Osteoblast (primary cell): ENCODE data around the gene HES4. TPM values are rescaled to one million over a fixed set of nuclear protein-coding genes. Genes with fewer than 3 reads are reported as not detected.

Experiments used
- DNase-seq: peaks from one replicate; pipeline ENCODE4 v3.0.0; 2011; ENCODE audit warnings: low spot score, mixed read lengths; ENCODE audit not compliant: insufficient read length; ENCODE audit errors: missing footprints
- H2AFZ ChIP-seq: 2 replicates; pipeline ENCODE4 v1.6.0; 2011; ENCODE audit warnings: mild to moderate bottlenecking, low read length
- H3K27ac ChIP-seq: 2 replicates; pipeline ENCODE4 v1.5.1; 2011; ENCODE audit warnings: mild to moderate bottlenecking, low read depth, low read length, moderate library complexity
- H3K27me3 ChIP-seq: 2 replicates; pipeline ENCODE4 v1.6.0; 2012; ENCODE audit warnings: mild to moderate bottlenecking, control low read depth, inconsistent platforms, low read length, moderate library complexity; ENCODE audit not compliant: insufficient read depth
- H3K36me3 ChIP-seq: 2 replicates; pipeline ENCODE4 v1.5.1; 2011; ENCODE audit warnings: mild to moderate bottlenecking, low read length, control low read depth, moderate library complexity; ENCODE audit not compliant: insufficient read depth
- H3K4me1 ChIP-seq: 2 replicates; pipeline ENCODE4 v1.5.1; 2011; ENCODE audit warnings: mild to moderate bottlenecking, low read length, control low read depth, moderate library complexity; ENCODE audit not compliant: insufficient read depth
- H3K4me2 ChIP-seq: 2 replicates; pipeline ENCODE4 v1.6.0; 2011; ENCODE audit warnings: mild to moderate bottlenecking, low read length; ENCODE audit not compliant: insufficient read depth
- H3K4me3 ChIP-seq: fragments of 200-600 bp; sonication (generic); 3 replicates; pipeline ENCODE4 v1.5.1; 2012; ENCODE audit warnings: mild to moderate bottlenecking, low read length, inconsistent platforms; ENCODE audit not compliant: insufficient read depth
- H3K79me2 ChIP-seq: 2 replicates; pipeline ENCODE4 v1.6.0; 2012; ENCODE audit warnings: mild to moderate bottlenecking, low read length, control low read depth, inconsistent platforms; ENCODE audit not compliant: insufficient read depth
- H3K9me3 ChIP-seq: 2 replicates; pipeline ENCODE4 v1.5.1; 2011; ENCODE audit warnings: low read depth, low read length, control low read depth
- H4K20me1 ChIP-seq: 2 replicates; pipeline ENCODE4 v1.6.0; 2012; ENCODE audit warnings: mild to moderate bottlenecking, low read length, control low read depth; ENCODE audit not compliant: insufficient read depth
- CTCF ChIP-seq: IDR thresholded peaks from 2 replicates; pipeline ENCODE4 v1.5.1; 2011; ENCODE audit warnings: mild to moderate bottlenecking, low read depth, low read length, moderate library complexity; ENCODE audit errors: extremely low read depth
- total RNA-seq: library from RNA; depleted of rRNA; stranded (reverse); fragments of >200 nt; gene quantifications from 2 replicates; pipeline ENCODE4 v1.2.3, GENCODE V29; 2012

HES4 gene
- total RNA-seq, 1 donor, result 0.72 TPM

- Histone ChIP-seq H4K20me1 (peaks cover 2% of the 10 kb centered on the region), H3K36me3 (no peaks in the 10 kb centered on the region), H3K4me1 (peaks cover 7% of the 10 kb centered on the region), H3K9me3 (no peaks in the 10 kb centered on the region), H2AFZ (no peak overlapping the region), H3K27ac (no peak overlapping the region), H3K79me2 (no peaks in the 10 kb centered on the region), H3K4me2 (no peak overlapping the region), H3K27me3 (no peaks in the 10 kb centered on the region), H3K4me3 (no peak overlapping the region)
- no peak for DNase-seq
- no peak for TF ChIP-seq CTCF
Measured at GRCh38 chr1:1043921-1044320, 44.0 kb upstream of the HES4 start.

- H4K20me1 ChIP-seq, result peaks cover 6% of the 10 kb centered on the region
- H2AFZ ChIP-seq, result no peak overlapping the region
- no peak overlapping the region for H3K4me2 ChIP-seq
- no peak for DNase-seq
- H3K4me1 ChIP-seq, result peaks cover 7% of the 10 kb centered on the region
- H3K27me3 ChIP-seq, result no peaks in the 10 kb centered on the region
- TF ChIP-seq CTCF, result no peak
- H3K36me3 ChIP-seq, result no peaks in the 10 kb centered on the region
- no peaks in the 10 kb centered on the region for H3K79me2 ChIP-seq
- H3K4me3 ChIP-seq, result no peak overlapping the region
- no peaks in the 10 kb centered on the region for H3K9me3 ChIP-seq
- H3K27ac ChIP-seq, result no peak overlapping the region
Measured at GRCh38 chr1:1043411-1043810, 43.5 kb upstream of the HES4 start.

- DNase-seq, result no peak
- peaks cover 7% of the 10 kb centered on the region for H3K4me1 ChIP-seq
- no peak overlapping the region for H3K27ac ChIP-seq
- H4K20me1 ChIP-seq, result peaks cover 10% of the 10 kb centered on the region
- H3K36me3 ChIP-seq, result no peaks in the 10 kb centered on the region
- H3K27me3 ChIP-seq, result no peaks in the 10 kb centered on the region
- no peak for TF ChIP-seq CTCF
- no peaks in the 10 kb centered on the region for H3K79me2 ChIP-seq
- no peak overlapping the region for H3K4me2 ChIP-seq
- H2AFZ ChIP-seq, result no peak overlapping the region
- no peaks in the 10 kb centered on the region for H3K9me3 ChIP-seq
- no peak overlapping the region for H3K4me3 ChIP-seq
Measured at GRCh38 chr1:1042835-1043234, 42.9 kb upstream of the HES4 start.

GRCh38 chr1:1041873-1042272 lies 42.0 kb upstream of the HES4 start:
- H2AFZ ChIP-seq, result no peak overlapping the region
- no peak overlapping the region for H3K4me2 ChIP-seq
- no peak for DNase-seq
- peaks cover 7% of the 10 kb centered on the region for H3K4me1 ChIP-seq
- no peaks in the 10 kb centered on the region for H3K36me3 ChIP-seq
- TF ChIP-seq CTCF, result no peak
- H3K4me3 ChIP-seq, result no peak overlapping the region
- peaks cover 10% of the 10 kb centered on the region for H4K20me1 ChIP-seq
- H3K27me3 ChIP-seq, result no peaks in the 10 kb centered on the region
- H3K27ac ChIP-seq, result no peak overlapping the region
- no peaks in the 10 kb centered on the region for H3K9me3 ChIP-seq
- no peaks in the 10 kb centered on the region for H3K79me2 ChIP-seq
